WTC11 (cell line): ENCODE results near the gene USP37. TPM values are rescaled to one million over a fixed set of nuclear protein-coding genes. Genes with fewer than 3 reads are reported as not detected.

Experiments used
- ATAC-seq: fragments of 200-7000 bp; cut with Tn5 transposase; 2 replicates; pipeline ENCODE4 v1.10.0; 2021; ENCODE audit warnings: mild to moderate bottlenecking, moderate library complexity
- CTCF ChIA-PET: fragments of 300-600 bp; sonication (Branson Sonifier 250); formaldehyde crosslinking; loops from one replicate; lab custom pipeline; 2021; ENCODE audit warnings: antibody characterized with exemption; lab: Charles Lee
- POLR2A ChIA-PET: fragments of 350-600 bp; sonication (Branson Sonifier 250); formaldehyde crosslinking; loops from one replicate; lab custom pipeline; 2021; ENCODE audit warnings: antibody characterized with exemption; lab: Charles Lee
- DNase-seq: peaks from one replicate; pipeline ENCODE4 v3.0.0; 2021; ENCODE audit warnings: low spot score
- H3K27ac Mint-ChIP-seq: 2 replicates; pipeline ENCODE4 v1.8.0; 2021; ENCODE audit warnings: mixed read lengths
- H3K27me3 Mint-ChIP-seq: 2 replicates; pipeline ENCODE4 v1.8.0; 2021; ENCODE audit warnings: low read depth, mild to moderate bottlenecking, moderate library complexity, mixed read lengths
- H3K36me3 Mint-ChIP-seq: 2 replicates; pipeline ENCODE4 v1.8.0; 2021; ENCODE audit warnings: mixed read lengths
- H3K4me1 Mint-ChIP-seq: 2 replicates; pipeline ENCODE4 v1.8.0; 2022; ENCODE audit warnings: mixed read lengths
- H3K4me3 Mint-ChIP-seq: 2 replicates; pipeline ENCODE4 v1.8.0; 2021; ENCODE audit warnings: mild to moderate bottlenecking, moderate library complexity, mixed read lengths
- H3K9me3 Mint-ChIP-seq: 2 replicates; pipeline ENCODE4 v1.8.0; 2021; ENCODE audit warnings: mixed read lengths
- ARID4B ChIP-seq: sonication (generic); formaldehyde crosslinking; IDR thresholded peaks from 2 replicates; pipeline ENCODE4 v1.8.0; 2023; ENCODE audit warnings: missing genetic modification reagents, mild to moderate bottlenecking, borderline replicate concordance
- ATF2 ChIP-seq: sonication (generic); formaldehyde crosslinking; IDR thresholded peaks from 2 replicates; pipeline ENCODE4 v1.8.1; 2022; ENCODE audit warnings: low read depth, missing genetic modification reagents, borderline replicate concordance
- ATF3 ChIP-seq: sonication (generic); formaldehyde crosslinking; conservative IDR thresholded peaks from 2 replicates; pipeline ENCODE4 v1.8.1; 2022; ENCODE audit warnings: mild to moderate bottlenecking, missing genetic modification reagents
- ATF6 ChIP-seq: sonication (generic); formaldehyde crosslinking; IDR thresholded peaks from 2 replicates; pipeline ENCODE4 v1.8.1; 2023; ENCODE audit warnings: mild to moderate bottlenecking, missing genetic modification reagents
- CREM ChIP-seq: sonication (generic); formaldehyde crosslinking; IDR thresholded peaks from 2 replicates; pipeline ENCODE4 v1.8.1; 2022; ENCODE audit warnings: mild to moderate bottlenecking, missing genetic modification reagents, moderate library complexity
- ESRRA ChIP-seq: sonication (generic); formaldehyde crosslinking; IDR thresholded peaks from 2 replicates; pipeline ENCODE4 v1.8.1; 2022; ENCODE audit warnings: mild to moderate bottlenecking, missing genetic modification reagents, borderline replicate concordance
- GRHL2 ChIP-seq: fragments of 250-450 bp; sonication (Bioruptor Pico); IDR thresholded peaks from 2 replicates; pipeline ENCODE4 v1.8.0; 2022; ENCODE audit warnings: mild to moderate bottlenecking, moderate library complexity; ENCODE audit not compliant: insufficient replicate concordance, severe bottlenecking
- GTF2I ChIP-seq: fragments of 250-450 bp; sonication (Bioruptor Pico); conservative IDR thresholded peaks from 2 replicates; pipeline ENCODE4 v1.4.0; 2021; ENCODE audit warnings: mild to moderate bottlenecking
- IRF2 ChIP-seq: sonication (generic); formaldehyde crosslinking; IDR thresholded peaks from 2 replicates; pipeline ENCODE4 v1.8.0; 2022; ENCODE audit warnings: low read depth, missing genetic modification reagents, borderline replicate concordance
- NFYB ChIP-seq: sonication (generic); formaldehyde crosslinking; conservative IDR thresholded peaks from 2 replicates; pipeline ENCODE4 v1.8.0; 2022; ENCODE audit warnings: low read depth, missing genetic modification reagents
- NR2C2 ChIP-seq: sonication (generic); formaldehyde crosslinking; IDR thresholded peaks from 2 replicates; pipeline ENCODE4 v1.8.0; 2022; ENCODE audit warnings: mild to moderate bottlenecking, missing genetic modification reagents
- NR3C1 ChIP-seq: sonication (generic); formaldehyde crosslinking; conservative IDR thresholded peaks from 2 replicates; pipeline ENCODE4 v1.8.1; 2023; ENCODE audit warnings: low read depth, mild to moderate bottlenecking, missing genetic modification reagents
- SMAD3 ChIP-seq: sonication (generic); formaldehyde crosslinking; IDR thresholded peaks from 2 replicates; pipeline ENCODE4 v1.8.0; 2022; ENCODE audit warnings: missing genetic modification reagents, mild to moderate bottlenecking, borderline replicate concordance
- SOX15 ChIP-seq: fragments of 250-450 bp; sonication (Bioruptor Pico); IDR thresholded peaks from 2 replicates; pipeline ENCODE4 v1.9.0; 2021; ENCODE audit warnings: mild to moderate bottlenecking
- TEAD1 ChIP-seq: sonication (generic); formaldehyde crosslinking; IDR thresholded peaks from 2 replicates; pipeline ENCODE4 v1.8.0; 2022; ENCODE audit warnings: mild to moderate bottlenecking, missing genetic modification reagents
- ZBTB43 ChIP-seq: sonication (generic); formaldehyde crosslinking; IDR thresholded peaks from 2 replicates; pipeline ENCODE4 v1.8.1; 2023; ENCODE audit warnings: mild to moderate bottlenecking, missing genetic modification reagents
- ZNF232 ChIP-seq: sonication (generic); formaldehyde crosslinking; IDR thresholded peaks from 2 replicates; pipeline ENCODE4 v1.8.0; 2022; ENCODE audit warnings: mild to moderate bottlenecking, missing genetic modification reagents
- ZNF423 ChIP-seq: fragments of 250-450 bp; sonication (Bioruptor Pico); IDR thresholded peaks from 2 replicates; pipeline ENCODE4 v2.1.2; 2022; ENCODE audit warnings: mild to moderate bottlenecking, moderate library complexity
- ZNF425 ChIP-seq: fragments of 250-450 bp; sonication (Bioruptor Pico); conservative IDR thresholded peaks from 2 replicates; pipeline ENCODE4 v1.9.0; 2021; ENCODE audit warnings: mild to moderate bottlenecking
- total RNA-seq: library from RNA; stranded (reverse); gene quantifications from 3 replicates; pipeline ENCODE4 v1.2.3, GENCODE V29; 2021

Gene USP37
- total RNA-seq, 1 experiment from 2014 or later = 21.6 TPM

GRCh38 chr2:218419630-218420216 lies 148.4 kb downstream of the USP37 start:
- ATAC-seq (no peak), DNase-seq (no peak)
- Mint-ChIP-seq H3K27ac (no peak overlapping the region), H3K27me3 (no peaks in the 10 kb centered on the region; the same call in 1 of the 2 replicates), H3K9me3 (no peaks in the 10 kb centered on the region), H3K4me3 (no peak overlapping the region), H3K36me3 (no peaks in the 10 kb centered on the region), H3K4me1 (peaks cover 6% of the 10 kb centered on the region)
- ChIA-PET CTCF (interaction anchor here (0.8 kb wide), 1 partner anchor 291 kb away, joined by 3 read pairs; the partner anchor contains the start of gene TTLL4), POLR2A (interaction anchor here (0.9 kb wide), 1 partner anchor 14 kb away, joined by 3 read pairs; no protein-coding TSS in a partner anchor)
- TF ChIP-seq ARID4B (CRISPR knock-in tag) (no peak), SOX15 (CRISPR knock-in tag) (no peak), CREM (CRISPR knock-in tag) (no peak), GTF2I (CRISPR knock-in tag) (no peak), ATF2 (CRISPR knock-in tag) (no peak), ESRRA (no peak), ZBTB43 (CRISPR knock-in tag) (no peak), ZNF232 (CRISPR knock-in tag) (no peak), NFYB (CRISPR knock-in tag) (no peak), ZNF425 (no peak), IRF2 (CRISPR knock-in tag) (no peak), ZNF423 (CRISPR knock-in tag) (no peak), ATF6 (no peak), NR2C2 (CRISPR knock-in tag) (no peak), SMAD3 (CRISPR knock-in tag) (no peak), ATF3 (CRISPR knock-in tag) (no peak), NR3C1 (CRISPR knock-in tag) (no peak), GRHL2 (CRISPR knock-in tag) (no peak), TEAD1 (CRISPR knock-in tag) (no peak)
